HCT116 (cell line): ENCODE results near the gene PLSCR4. TPM values are rescaled to one million over a fixed set of nuclear protein-coding genes. Genes with fewer than 3 reads are reported as not detected.

Experiments
- ATAC-seq: fragments of 200-7000 bp; cut with Tn5 transposase; 2 replicates; pipeline ENCODE4 v1.9.1; 2020; ENCODE audit warnings: mild to moderate bottlenecking, moderate library complexity
- BruUV-seq: library from RNA; stranded (reverse); fragments of 400-500 nt; replicated peaks from 2 replicates; lab custom pipeline; 2021; lab: Mats Ljungman, UMichigan
- CTCF ChIA-PET: fragments of 300-600 bp; sonication (Branson Sonifier 250); formaldehyde crosslinking; loops from one replicate; lab custom pipeline; 2021; ENCODE audit warnings: antibody characterized with exemption; lab: Charles Lee
- POLR2A ChIA-PET: fragments of 300-600, 350-600 bp; sonication (Branson Sonifier 250); formaldehyde crosslinking; loops from one replicate; lab custom pipeline; 2021; ENCODE audit warnings: antibody characterized with exemption; lab: Charles Lee
- RAD21 ChIA-PET, 2 experiments: fragments of 300-600 bp; sonication (Branson Sonifier 250); formaldehyde crosslinking; loops; one replicate each; lab custom pipeline; 2023; ENCODE audit warnings: low total read pairs in 2 of 2; ENCODE audit not compliant: uncharacterized antibody in 2 of 2, unreplicated experiment in 2 of 2, low non-redundant PET in 1 of 2; lab: Charles Lee
- DNase-seq: peaks from one replicate; pipeline ENCODE4 v3.0.0-alpha.2; 2010; ENCODE audit warnings: low read depth, low spot score
- H2AFZ ChIP-seq: fragments of 200-600 bp; shearing (Covaris generic), sonication (generic); 2 replicates; pipeline ENCODE4 v1.6.1; 2017; ENCODE audit warnings: low read depth, mixed run types, mixed read lengths, antibody characterized with exemption, low read length; ENCODE audit not compliant: poor library complexity, severe bottlenecking
- H3K27ac ChIP-seq: 2 replicates; pipeline ENCODE4 v1.5.1; 2012; ENCODE audit warnings: low read depth, low read length
- H3K27me3 ChIP-seq: fragments of 200-600 bp; sonication (generic); 2 replicates; pipeline ENCODE4 v1.6.1; 2016; ENCODE audit warnings: mixed run types, low read length, mixed read lengths; ENCODE audit not compliant: insufficient read depth
- H3K36me3 ChIP-seq, 2 experiments: fragments of 200-500 bp in 1 of 2; fragments of 200-600 bp in 1 of 2; sonication (Bioruptor generic) in 1 of 2; sonication (generic) in 1 of 2; 2 replicates each; pipeline versions ENCODE4 v1.5.1 to v1.6.1; 2014 to 2016; ENCODE audit warnings: low read length in 2 of 2, inconsistent platforms in 1 of 2, mixed read lengths in 1 of 2, mixed run types in 1 of 2; ENCODE audit not compliant: insufficient read depth in 2 of 2, control insufficient read depth in 1 of 2
- H3K4me1 ChIP-seq, 2 experiments: fragments of 200-600 bp in 1 of 2; sonication (generic) in 1 of 2; 2 replicates each; pipeline versions ENCODE4 v1.5.1 to v1.6.1; 2012 to 2017; ENCODE audit warnings: low read length in 2 of 2, inconsistent platforms in 1 of 2, mild to moderate bottlenecking in 1 of 2, mixed read lengths in 1 of 2, mixed run types in 1 of 2, moderate library complexity in 1 of 2; ENCODE audit not compliant: insufficient read depth in 2 of 2, control insufficient read depth in 1 of 2
- H3K4me2 ChIP-seq: fragments of 200-600 bp; sonication (generic); 2 replicates; pipeline ENCODE4 v1.6.1; 2017; ENCODE audit warnings: mixed run types, low read length, mixed read lengths
- H3K4me3 ChIP-seq, 2 experiments: fragments of 200-600 bp in 1 of 2; sonication (generic) in 1 of 2; replicated peaks in 1 of 2; 2 replicates each; pipeline ENCODE4 v1.5.1; 2011 to 2016; ENCODE audit warnings: low read length in 2 of 2, control low read depth in 1 of 2, low read depth in 1 of 2, mild to moderate bottlenecking in 1 of 2, mixed read lengths in 1 of 2, mixed run types in 1 of 2
- H3K79me2 ChIP-seq: fragments of 200-600 bp; sonication (generic); 2 replicates; pipeline ENCODE4 v1.6.1; 2017; ENCODE audit warnings: mild to moderate bottlenecking, mixed run types, low read length, moderate library complexity, mixed read lengths; ENCODE audit not compliant: insufficient read depth
- H3K9ac ChIP-seq: fragments of 200-600 bp; sonication (generic); 2 replicates; pipeline ENCODE4 v1.6.1; 2016; ENCODE audit warnings: low read length, mixed read lengths
- H3K9me2 ChIP-seq: fragments of 200-600 bp; sonication (generic), shearing (Covaris generic); 2 replicates; pipeline ENCODE4 v1.6.1; 2017; ENCODE audit warnings: mixed run types, mild to moderate bottlenecking, moderate library complexity; ENCODE audit not compliant: insufficient read depth
- H3K9me3 ChIP-seq, 2 experiments: fragments of 200-500 bp in 1 of 2; fragments of 200-600 bp in 1 of 2; sonication (Bioruptor generic) in 1 of 2; sonication (generic) in 1 of 2; 2 replicates each; pipeline ENCODE4 v1.6.1; 2014 to 2017; ENCODE audit warnings: low read length in 2 of 2, mixed read lengths in 2 of 2, inconsistent platforms in 1 of 2, low read depth in 1 of 2, mild to moderate bottlenecking in 1 of 2, mixed run types in 1 of 2, moderate library complexity in 1 of 2; ENCODE audit not compliant: control insufficient read depth in 1 of 2, insufficient read depth in 1 of 2
- H4K20me1 ChIP-seq: fragments of 200-600 bp; sonication (generic), shearing (Covaris generic); 2 replicates; pipeline ENCODE4 v1.6.1; 2017; ENCODE audit warnings: mixed run types, mild to moderate bottlenecking, moderate library complexity; ENCODE audit not compliant: insufficient read depth
- CBX3 ChIP-seq: IDR thresholded peaks from 2 replicates; pipeline ENCODE4 v1.6.1; 2012; ENCODE audit warnings: low read depth
- CEBPB ChIP-seq: IDR thresholded peaks from 2 replicates; pipeline ENCODE4 v1.6.1; 2012; ENCODE audit warnings: low read depth
- EGR1 ChIP-seq: IDR thresholded peaks from 2 replicates; pipeline ENCODE4 v1.6.1; 2012; ENCODE audit warnings: low read depth
- ELF1 ChIP-seq: IDR thresholded peaks from 2 replicates; pipeline ENCODE4 v1.6.1; 2012; ENCODE audit warnings: low read depth, borderline replicate concordance
- EZH2 ChIP-seq: fragments of 200-600 bp; sonication (generic); IDR thresholded peaks from 2 replicates; pipeline ENCODE4 v1.6.1; 2017; ENCODE audit warnings: antibody characterized with exemption, mixed run types
- EZH2phosphoT487 ChIP-seq: fragments of 200-600 bp; IDR thresholded peaks from 2 replicates; pipeline ENCODE4 v1.6.1; 2018; ENCODE audit warnings: antibody characterized with exemption, borderline replicate concordance
- POLR2A ChIP-seq: IDR thresholded peaks from 2 replicates; pipeline ENCODE4 v1.7.0; 2011; ENCODE audit warnings: borderline replicate concordance; ENCODE audit not compliant: insufficient read depth, insufficient read length; ENCODE audit errors: extremely low read depth
- POLR2AphosphoS5 ChIP-seq: IDR thresholded peaks from 2 replicates; pipeline ENCODE4 v1.6.1; 2011; ENCODE audit warnings: mild to moderate bottlenecking, low read depth, low read length, moderate library complexity
- RAD21 ChIP-seq: IDR thresholded peaks from 2 replicates; pipeline ENCODE4 v1.6.1; 2012; ENCODE audit warnings: low read depth, mild to moderate bottlenecking
- SIN3A ChIP-seq: IDR thresholded peaks from 2 replicates; pipeline ENCODE4 v1.6.1; 2012; ENCODE audit warnings: low read depth
- SP1 ChIP-seq: IDR thresholded peaks from 2 replicates; pipeline ENCODE4 v1.6.1; 2012; ENCODE audit warnings: low read depth
- SRF ChIP-seq: IDR thresholded peaks from 2 replicates; pipeline ENCODE4 v1.6.1; 2012; ENCODE audit warnings: low read depth
- TCF7L2 ChIP-seq: IDR thresholded peaks from 2 replicates; pipeline ENCODE4 v1.7.0; 2011; ENCODE audit warnings: borderline replicate concordance, inconsistent platforms; ENCODE audit not compliant: insufficient read depth, insufficient read length; ENCODE audit errors: extremely low read depth
- YY1 ChIP-seq: IDR thresholded peaks from 2 replicates; pipeline ENCODE4 v1.6.1; 2011; ENCODE audit warnings: low read length, low read depth, moderate library complexity, mild to moderate bottlenecking; ENCODE audit not compliant: insufficient replicate concordance; ENCODE audit errors: extremely low read depth
- ZFX ChIP-seq: fragments of 450-650 bp; IDR thresholded peaks from 2 replicates; pipeline ENCODE4 v1.6.1; 2017
- ZNF274 ChIP-seq: fragments of 200-500 bp; sonication (Bioruptor generic); IDR thresholded peaks from 2 replicates; pipeline ENCODE4 v1.6.1; 2014; ENCODE audit warnings: mild to moderate bottlenecking, low read depth, low read length, inconsistent platforms
- intact Hi-C: fragments of 100-400 bp; cut with micrococcal nuclease; formaldehyde crosslinking; loops from 2 replicates; pipeline ENCODE4 v1.10.0; 2022
- total RNA-seq: library from RNA; stranded (reverse); gene quantifications from one replicate; pipeline ENCODE4 v1.2.1, GENCODE V29; 2021; ENCODE audit not compliant: unreplicated experiment
- TF ChIP-seq, protein P1 (sequence below): IDR thresholded peaks from 2 replicates; pipeline ENCODE4 v1.6.1; 2012
- TF ChIP-seq, protein P2 (sequence below), 3 experiments: fragments of 200-600 bp in 1 of 3; sonication (generic) in 1 of 3; IDR thresholded peaks in 2 of 3; conservative IDR thresholded peaks in 1 of 3; 2 replicates each; pipeline ENCODE4 v1.5.1; 2012 to 2017; ENCODE audit warnings: low read depth in 2 of 3, low read length in 2 of 3, antibody characterized with exemption in 1 of 3, borderline replicate concordance in 1 of 3, control low read depth in 1 of 3, mild to moderate bottlenecking in 1 of 3, mixed read lengths in 1 of 3, mixed run types in 1 of 3, moderate library complexity in 1 of 3; ENCODE audit not compliant: insufficient read depth in 1 of 3
- TF ChIP-seq, protein P3 (sequence below): IDR thresholded peaks from 2 replicates; pipeline ENCODE4 v1.6.1; 2012
- TF ChIP-seq, protein P4 (sequence below): IDR thresholded peaks from 2 replicates; pipeline ENCODE4 v1.6.1; 2012; ENCODE audit warnings: low read depth

Gene PLSCR4
- total RNA-seq, 1 experiment from 2014 or later, result 4.1 TPM

DNA sequence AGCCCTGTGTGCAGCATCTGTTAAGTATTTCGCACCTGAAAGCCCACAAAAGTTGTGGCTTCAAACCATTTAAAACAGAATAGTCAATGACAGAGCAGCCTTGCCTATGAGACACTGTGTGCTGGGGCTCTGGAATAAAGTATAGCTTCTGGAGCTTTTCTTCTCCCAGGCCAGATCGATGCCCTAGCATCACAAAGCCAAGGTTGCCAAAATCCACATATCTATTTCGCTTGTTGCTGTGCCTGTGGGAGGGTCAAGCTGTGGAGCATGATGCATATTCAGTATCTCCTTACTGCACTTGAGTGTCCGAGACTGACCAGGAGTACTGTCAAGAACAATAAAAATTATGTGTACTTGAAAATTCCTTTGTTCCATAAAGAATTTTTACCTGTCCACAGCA lies 97.5 kb downstream of the PLSCR4 start:
- Histone ChIP-seq H3K4me2 (no peak overlapping the region), H3K9me3 (no peaks in the 10 kb centered on the region)
- POLR2A ChIA-PET, result no interaction called here
- BruUV-seq, result no TSS peak
- intact Hi-C loops, result no loop called here
- TF ChIP-seq, protein P1, sequence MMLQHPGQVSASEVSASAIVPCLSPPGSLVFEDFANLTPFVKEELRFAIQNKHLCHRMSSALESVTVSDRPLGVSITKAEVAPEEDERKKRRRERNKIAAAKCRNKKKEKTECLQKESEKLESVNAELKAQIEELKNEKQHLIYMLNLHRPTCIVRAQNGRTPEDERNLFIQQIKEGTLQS, result no peak
- TF ChIP-seq EZH2, result no peak
- TF ChIP-seq, protein P2, sequence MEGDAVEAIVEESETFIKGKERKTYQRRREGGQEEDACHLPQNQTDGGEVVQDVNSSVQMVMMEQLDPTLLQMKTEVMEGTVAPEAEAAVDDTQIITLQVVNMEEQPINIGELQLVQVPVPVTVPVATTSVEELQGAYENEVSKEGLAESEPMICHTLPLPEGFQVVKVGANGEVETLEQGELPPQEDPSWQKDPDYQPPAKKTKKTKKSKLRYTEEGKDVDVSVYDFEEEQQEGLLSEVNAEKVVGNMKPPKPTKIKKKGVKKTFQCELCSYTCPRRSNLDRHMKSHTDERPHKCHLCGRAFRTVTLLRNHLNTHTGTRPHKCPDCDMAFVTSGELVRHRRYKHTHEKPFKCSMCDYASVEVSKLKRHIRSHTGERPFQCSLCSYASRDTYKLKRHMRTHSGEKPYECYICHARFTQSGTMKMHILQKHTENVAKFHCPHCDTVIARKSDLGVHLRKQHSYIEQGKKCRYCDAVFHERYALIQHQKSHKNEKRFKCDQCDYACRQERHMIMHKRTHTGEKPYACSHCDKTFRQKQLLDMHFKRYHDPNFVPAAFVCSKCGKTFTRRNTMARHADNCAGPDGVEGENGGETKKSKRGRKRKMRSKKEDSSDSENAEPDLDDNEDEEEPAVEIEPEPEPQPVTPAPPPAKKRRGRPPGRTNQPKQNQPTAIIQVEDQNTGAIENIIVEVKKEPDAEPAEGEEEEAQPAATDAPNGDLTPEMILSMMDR (IDR thresholded peaks at IDR 0.05 in 2 of 3, conservative IDR thresholded peaks at IDR 0.05 in 1 of 3; ENCODE audit: borderline replicate concordance in 1 of 3, insufficient read depth in 1 of 3, low read depth in 2 of 3, low read length in 2 of 3), result no peak
- TF ChIP-seq POLR2AphosphoS5, result no peak
- no peak for TF ChIP-seq ZNF274
- TF ChIP-seq ZFX, result no peak
- no peak for TF ChIP-seq POLR2A
- TF ChIP-seq SIN3A, result no peak
- TF ChIP-seq TCF7L2, result no peak
- no peak for TF ChIP-seq SP1
- TF ChIP-seq, protein P3, sequence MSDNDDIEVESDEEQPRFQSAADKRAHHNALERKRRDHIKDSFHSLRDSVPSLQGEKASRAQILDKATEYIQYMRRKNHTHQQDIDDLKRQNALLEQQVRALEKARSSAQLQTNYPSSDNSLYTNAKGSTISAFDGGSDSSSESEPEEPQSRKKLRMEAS, result no peak
- TF ChIP-seq, protein P4, sequence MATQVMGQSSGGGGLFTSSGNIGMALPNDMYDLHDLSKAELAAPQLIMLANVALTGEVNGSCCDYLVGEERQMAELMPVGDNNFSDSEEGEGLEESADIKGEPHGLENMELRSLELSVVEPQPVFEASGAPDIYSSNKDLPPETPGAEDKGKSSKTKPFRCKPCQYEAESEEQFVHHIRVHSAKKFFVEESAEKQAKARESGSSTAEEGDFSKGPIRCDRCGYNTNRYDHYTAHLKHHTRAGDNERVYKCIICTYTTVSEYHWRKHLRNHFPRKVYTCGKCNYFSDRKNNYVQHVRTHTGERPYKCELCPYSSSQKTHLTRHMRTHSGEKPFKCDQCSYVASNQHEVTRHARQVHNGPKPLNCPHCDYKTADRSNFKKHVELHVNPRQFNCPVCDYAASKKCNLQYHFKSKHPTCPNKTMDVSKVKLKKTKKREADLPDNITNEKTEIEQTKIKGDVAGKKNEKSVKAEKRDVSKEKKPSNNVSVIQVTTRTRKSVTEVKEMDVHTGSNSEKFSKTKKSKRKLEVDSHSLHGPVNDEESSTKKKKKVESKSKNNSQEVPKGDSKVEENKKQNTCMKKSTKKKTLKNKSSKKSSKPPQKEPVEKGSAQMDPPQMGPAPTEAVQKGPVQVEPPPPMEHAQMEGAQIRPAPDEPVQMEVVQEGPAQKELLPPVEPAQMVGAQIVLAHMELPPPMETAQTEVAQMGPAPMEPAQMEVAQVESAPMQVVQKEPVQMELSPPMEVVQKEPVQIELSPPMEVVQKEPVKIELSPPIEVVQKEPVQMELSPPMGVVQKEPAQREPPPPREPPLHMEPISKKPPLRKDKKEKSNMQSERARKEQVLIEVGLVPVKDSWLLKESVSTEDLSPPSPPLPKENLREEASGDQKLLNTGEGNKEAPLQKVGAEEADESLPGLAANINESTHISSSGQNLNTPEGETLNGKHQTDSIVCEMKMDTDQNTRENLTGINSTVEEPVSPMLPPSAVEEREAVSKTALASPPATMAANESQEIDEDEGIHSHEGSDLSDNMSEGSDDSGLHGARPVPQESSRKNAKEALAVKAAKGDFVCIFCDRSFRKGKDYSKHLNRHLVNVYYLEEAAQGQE, result no peak
- no peak for TF ChIP-seq CBX3
- no peak for TF ChIP-seq EGR1
- TF ChIP-seq RAD21, result no peak
- no peak for TF ChIP-seq CEBPB
- TF ChIP-seq SRF, result no peak
- no peak for TF ChIP-seq ELF1
- TF ChIP-seq YY1, result no peak
- TF ChIP-seq EZH2phosphoT487, result no peak
- TF ChIP-seq, all 23 proteins: peak for 0
- Histone ChIP-seq H3K36me3 (no peaks in the 10 kb centered on the region), H3K9ac (no peak overlapping the region), H3K9me2 (no peaks in the 10 kb centered on the region), H3K79me2 (no peaks in the 10 kb centered on the region; the same call in 1 of the 2 replicates), H2AFZ (no peak overlapping the region), H3K4me1 (no peaks in the 10 kb centered on the region), H4K20me1 (no peaks in the 10 kb centered on the region), H3K27ac (no peak overlapping the region), H3K27me3 (no peaks in the 10 kb centered on the region), H3K4me3 (no peak overlapping the region)
- ChIA-PET CTCF (no interaction called here), RAD21 (no interaction called here)
- ATAC-seq (no peak), DNase-seq (no peak)
